ENCODE data around the gene CCDC138.

DNA sequence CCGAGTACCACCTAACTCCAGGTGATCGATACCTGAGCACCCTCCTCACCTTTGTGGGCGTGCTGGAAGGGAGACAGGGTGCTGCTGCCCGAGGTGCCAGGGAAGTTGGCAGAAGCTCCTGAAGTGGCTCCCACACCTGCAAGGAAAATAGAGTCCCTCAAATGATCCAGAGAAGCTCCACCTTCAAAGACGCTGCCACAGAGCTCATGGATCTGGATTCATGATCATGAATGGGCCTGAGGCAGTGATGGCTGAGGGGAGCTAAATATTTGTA is 126.0 kb downstream of the CCDC138 start:
- TF ChIP-seq POLR2AphosphoS5 (IDR thresholded peaks at IDR 0.05; ENCODE audit: borderline replicate concordance, low read depth, low read length) (no peak), EZH2 (IDR thresholded peaks at IDR 0.05) (no peak)

Measured in SK-N-MC (cell line).